Ovary (tissue), 9 donors: ENCODE results near the gene MND1. TPM values are rescaled to one million over a fixed set of nuclear protein-coding genes. Genes with fewer than 3 reads are reported as not detected.

Experiments used
- DNase-seq, 5 donors: peaks; one replicate each; pipeline ENCODE4 v3.0.0-alpha.2; 2019 to 2020
- H3K27ac ChIP-seq, 2 donors: fragments of 200-600 bp; one replicate each; pipeline versions ENCODE4 v1.5.1 to v1.8.0; 2019 to 2022
- H3K27me3 ChIP-seq: fragments of 200-600 bp; one replicate; pipeline ENCODE4 v1.8.0; 2022
- H3K36me3 ChIP-seq: fragments of 200-600 bp; sonication (generic); one replicate; pipeline ENCODE4 v1.5.1; 2019
- H3K4me1 ChIP-seq: one replicate; pipeline ENCODE4 v1.8.1; 2013; ENCODE audit warnings: mild to moderate bottlenecking, moderate library complexity; ENCODE audit not compliant: insufficient read depth
- H3K4me3 ChIP-seq: fragments of 200-600 bp; sonication (generic); one replicate; pipeline ENCODE4 v1.5.1; 2017
- H3K9me3 ChIP-seq, 2 donors: fragments of 200-600 bp in 1 of 2; sonication (generic) in 1 of 2; one replicate each; pipeline versions ENCODE4 v1.5.1 to v1.8.1; 2013 to 2019; ENCODE audit warnings: mild to moderate bottlenecking in 1 of 2, moderate library complexity in 1 of 2
- EP300 ChIP-seq: sonication (generic); formaldehyde crosslinking; IDR thresholded peaks from one replicate; pipeline ENCODE4 v1.6.1; 2017; ENCODE audit warnings: antibody characterized with exemption
- POLR2A ChIP-seq: fragments of 450-650 bp; IDR thresholded peaks from one replicate; pipeline ENCODE4 v1.6.1; 2017; ENCODE audit warnings: antibody characterized with exemption, mild to moderate bottlenecking, moderate library complexity
- whole genome bisulfite sequencing, 3 donors: extraction: QIAGEN DNeasy Blood & Tissue Kit in 1 of 3; methylation state at CpG; one replicate each; pipeline versions ENCODE4 v1.1.5 to v1.1.7; 2013 to 2017; 5-methylcytosine and 5-hydroxymethylcytosine counted together
- intact Hi-C, 4 donors: fragments of 100-400 bp; cut with DNase I; formaldehyde crosslinking; loops; one replicate each; pipeline versions ENCODE4 v1.11.0 to v1.15.1; 2022 to 2023
- polyA plus RNA-seq, 2 donors: library from polyadenylated mRNA; stranded (reverse); fragments of 200-250 nt in 1 of 2; fragments of 350-450 nt in 1 of 2; fragmentation: Illumina TruSeq in 1 of 2; extraction: RNeasy Lipid Tissue Mini Kit (QIAGEN cat#74804) in 1 of 2; gene quantifications; one replicate each; pipeline ENCODE4 v1.2.3, GENCODE V29; 2013 to 2014
- total RNA-seq, 7 donors: library from RNA; depleted of rRNA in 2 of 7; stranded (reverse); fragments of >200 nt in 2 of 7; fragmentation: NEBNext Ultra II Directional in 3 of 7; extraction: Animal tissue kit (Norgen Biotek cat#: 25700) in 3 of 7; gene quantifications; one replicate each; pipeline versions ENCODE4 v1.1.0 to v1.2.4, GENCODE V29; 2016 to 2023
- TF ChIP-seq, protein P1 (sequence below), 3 donors: fragments of 450-650 bp in 2 of 3; fragments of 200-600 bp in 1 of 3; IDR thresholded peaks; one replicate each; pipeline versions ENCODE4 v1.5.1 to v1.8.0; 2016 to 2022; ENCODE audit warnings: antibody characterized with exemption in 3 of 3, mild to moderate bottlenecking in 1 of 3
- donor health status: DM: no; HTN: no; CAD: no; lungs with moderate emphysema.
- donor health status: DM: no; HTN: no; CAD: no.
- donor health status: Bipolar disorder and iron deficiency.
- donor health status: DM: yes; HTN: yes; CAD: no.
- donor health status: DM: no; HTN: no; CAD: no.
- donor health status: DM: yes; HTN: yes; CAD: no.

Gene MND1
- total and polyA plus RNA-seq, 9 donors, result 0.28 to 3.7 (median 0.59) TPM; not detected in 4

DNA sequence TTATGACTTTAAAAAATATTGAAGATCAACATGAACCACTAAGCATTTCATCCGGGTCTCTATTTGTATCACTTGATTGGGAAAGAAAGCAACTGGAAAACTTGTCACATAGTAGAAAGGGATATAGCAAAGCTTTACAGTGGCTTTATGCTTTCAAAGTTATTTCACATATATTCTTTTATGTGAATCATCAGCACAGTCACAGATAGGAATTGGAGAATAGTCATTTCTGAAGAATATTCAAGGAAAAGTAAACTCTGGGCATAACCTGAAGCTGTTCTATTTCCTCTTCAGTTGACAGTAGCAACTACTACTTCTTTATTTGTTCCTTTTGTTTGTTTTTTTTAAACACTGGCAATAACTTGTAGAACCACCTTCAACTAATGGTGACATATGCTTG, 50.5 kb downstream of the MND1 start:
- TF ChIP-seq EP300, result no peak
- no peak for TF ChIP-seq POLR2A
- TF ChIP-seq, protein P1, sequence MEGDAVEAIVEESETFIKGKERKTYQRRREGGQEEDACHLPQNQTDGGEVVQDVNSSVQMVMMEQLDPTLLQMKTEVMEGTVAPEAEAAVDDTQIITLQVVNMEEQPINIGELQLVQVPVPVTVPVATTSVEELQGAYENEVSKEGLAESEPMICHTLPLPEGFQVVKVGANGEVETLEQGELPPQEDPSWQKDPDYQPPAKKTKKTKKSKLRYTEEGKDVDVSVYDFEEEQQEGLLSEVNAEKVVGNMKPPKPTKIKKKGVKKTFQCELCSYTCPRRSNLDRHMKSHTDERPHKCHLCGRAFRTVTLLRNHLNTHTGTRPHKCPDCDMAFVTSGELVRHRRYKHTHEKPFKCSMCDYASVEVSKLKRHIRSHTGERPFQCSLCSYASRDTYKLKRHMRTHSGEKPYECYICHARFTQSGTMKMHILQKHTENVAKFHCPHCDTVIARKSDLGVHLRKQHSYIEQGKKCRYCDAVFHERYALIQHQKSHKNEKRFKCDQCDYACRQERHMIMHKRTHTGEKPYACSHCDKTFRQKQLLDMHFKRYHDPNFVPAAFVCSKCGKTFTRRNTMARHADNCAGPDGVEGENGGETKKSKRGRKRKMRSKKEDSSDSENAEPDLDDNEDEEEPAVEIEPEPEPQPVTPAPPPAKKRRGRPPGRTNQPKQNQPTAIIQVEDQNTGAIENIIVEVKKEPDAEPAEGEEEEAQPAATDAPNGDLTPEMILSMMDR (IDR thresholded peaks at IDR 0.05), result no peak
- intact Hi-C loops, result no loop called here

DNA sequence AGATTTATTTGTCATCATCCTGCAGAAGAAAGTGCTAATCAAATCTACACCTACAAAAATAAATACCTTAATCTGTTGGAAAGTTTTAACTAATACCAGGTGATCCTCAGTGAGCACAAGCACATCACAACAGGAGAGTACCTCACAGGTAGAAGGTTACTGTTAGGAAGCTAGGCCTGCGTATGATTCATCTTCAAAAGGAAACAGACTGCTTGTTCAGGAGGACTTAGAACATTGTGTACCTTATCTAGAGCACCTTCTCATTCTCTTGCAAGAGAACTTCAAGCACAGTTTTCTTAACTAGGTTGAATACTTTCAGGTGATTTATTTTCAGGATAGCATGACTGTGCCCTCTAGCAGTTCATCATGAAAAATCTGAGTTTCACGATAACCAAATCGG, 54.2 kb downstream of the MND1 start:
- intact Hi-C loops, result no loop called here
- WGBS, 3 donors, result 92 to 98% (median 94%) methylated on average over 3 of the region's 3 CpGs
- Histone ChIP-seq H3K4me1 (no peaks in the 10 kb centered on the region), H3K9me3 (no peaks in the 10 kb centered on the region), H3K27ac (no peak overlapping the region), H3K4me3 (no peak overlapping the region), H3K36me3 (no peaks in the 10 kb centered on the region), H3K27me3 (no peaks in the 10 kb centered on the region)
- TF ChIP-seq, protein P1 (IDR thresholded peaks at IDR 0.05), result no peak
- no peak for TF ChIP-seq EP300
- no peak for DNase-seq

More for the DNA sequence above, 50.5 kb downstream of the MND1 start:
- DNase-seq, result no peak
- no peaks in the 10 kb centered on the region for H3K27me3 ChIP-seq
- no peaks in the 10 kb centered on the region for H3K9me3 ChIP-seq
- 39 to 62% (median 58%) methylated on average over 1 of the region's 1 CpG for WGBS, 3 donors
- H3K27ac ChIP-seq, result no peak overlapping the region
- H3K36me3 ChIP-seq, result no peaks in the 10 kb centered on the region
- H3K4me1 ChIP-seq, result no peaks in the 10 kb centered on the region
- H3K4me3 ChIP-seq, result no peak overlapping the region

DNA sequence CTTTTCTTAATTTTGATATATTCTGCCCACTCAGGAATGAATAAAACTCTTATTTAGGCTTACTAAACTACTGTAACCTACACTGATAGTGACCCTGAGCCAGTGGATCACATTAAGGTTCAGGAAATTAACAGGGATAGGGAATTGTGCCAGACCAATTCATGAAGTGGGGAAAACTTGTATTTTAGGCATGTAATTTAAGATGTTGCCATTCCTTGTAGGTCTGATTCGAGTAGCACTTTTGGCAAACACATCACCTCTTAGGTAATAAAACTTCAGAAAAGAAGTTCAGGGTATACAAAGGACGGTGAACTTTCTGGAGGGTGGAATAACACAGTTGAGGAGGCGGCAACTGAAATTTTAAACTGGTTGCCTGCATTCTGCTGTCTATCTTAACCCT, 54.9 kb downstream of the MND1 start:
- no peaks in the 10 kb centered on the region for H3K36me3 ChIP-seq
- no peaks in the 10 kb centered on the region for H3K27me3 ChIP-seq
- H3K9me3 ChIP-seq, result no peaks in the 10 kb centered on the region
- no peaks in the 10 kb centered on the region for H3K4me1 ChIP-seq
- no peak overlapping the region for H3K4me3 ChIP-seq
- no peak overlapping the region for H3K27ac ChIP-seq
- DNase-seq, result no peak
- TF ChIP-seq POLR2A (no peak), EP300 (no peak)
- TF ChIP-seq, protein P1 (IDR thresholded peaks at IDR 0.05), result no peak
- WGBS, 3 donors, result 64 to 94% (median 83%) methylated on average over 3 of the region's 3 CpGs
- intact Hi-C loops, result no loop called here

DNA sequence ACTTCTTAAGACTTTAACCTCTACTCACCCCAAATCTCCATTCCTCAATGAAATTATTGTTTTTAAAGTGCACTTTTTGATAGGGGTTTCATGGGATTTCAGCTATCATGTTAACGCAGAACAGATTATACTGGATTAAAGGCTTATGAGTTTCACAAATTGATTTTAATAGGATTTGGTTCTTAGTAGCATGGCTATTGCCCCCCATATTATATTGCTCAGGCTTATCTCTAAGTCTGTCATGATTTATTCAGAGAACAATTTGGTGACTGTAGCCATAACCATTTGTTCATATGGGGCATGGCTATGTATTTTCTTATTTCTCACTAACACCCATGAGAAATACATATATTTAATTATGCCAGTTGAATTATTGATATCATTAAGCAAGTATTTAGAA, 57.0 kb downstream of the MND1 start:
- intact Hi-C loops, result no loop called here
- Histone ChIP-seq H3K9me3 (no peaks in the 10 kb centered on the region), H3K27ac (no peak overlapping the region), H3K4me1 (no peaks in the 10 kb centered on the region), H3K27me3 (no peaks in the 10 kb centered on the region), H3K36me3 (no peaks in the 10 kb centered on the region), H3K4me3 (no peak overlapping the region)
- WGBS, 3 donors, result 93 to 98% (median 97%) methylated on average over 1 of the region's 1 CpG
- DNase-seq, result no peak
- no peak for TF ChIP-seq EP300
- no peak for TF ChIP-seq POLR2A
- TF ChIP-seq, protein P1 (IDR thresholded peaks at IDR 0.05), result no peak

DNA sequence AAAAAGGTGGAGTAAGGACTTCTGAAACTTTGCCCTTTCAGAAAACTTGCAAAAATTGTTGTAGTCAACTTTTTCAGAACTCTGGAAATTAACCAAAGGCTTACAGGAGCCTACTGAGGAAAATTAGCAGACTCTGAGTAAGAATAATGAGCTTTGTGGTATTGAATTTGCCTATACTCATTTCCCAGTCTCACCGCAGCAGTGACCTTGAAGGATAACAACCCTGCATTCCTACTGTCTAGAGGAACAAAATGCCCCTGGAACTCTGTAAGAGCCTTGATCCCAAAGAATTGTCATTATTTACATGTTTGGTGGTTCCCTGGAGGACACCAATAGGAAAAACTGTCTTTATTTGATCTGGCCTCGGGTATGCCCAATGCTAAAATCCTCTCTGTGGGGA, 57.9 kb downstream of the MND1 start:
- intact Hi-C loops, result no loop called here
- H3K27me3 ChIP-seq, result no peaks in the 10 kb centered on the region
- TF ChIP-seq EP300, result no peak
- TF ChIP-seq, protein P1 (IDR thresholded peaks at IDR 0.05), result no peak
- no peak for TF ChIP-seq POLR2A
- no peak overlapping the region for H3K27ac ChIP-seq
- no peaks in the 10 kb centered on the region for H3K9me3 ChIP-seq
- DNase-seq, result no peak
- 3 to 30% (median 17%) methylated on average over 2 of the region's 2 CpGs for WGBS, 3 donors
- H3K36me3 ChIP-seq, result no peaks in the 10 kb centered on the region
- H3K4me3 ChIP-seq, result no peak overlapping the region
- no peaks in the 10 kb centered on the region for H3K4me1 ChIP-seq
